Left kidney (tissue), 2 donors: ENCODE measurements around the gene STT3A. TPM values are rescaled to one million over a fixed set of nuclear protein-coding genes. Genes with fewer than 3 reads are reported as not detected.

Source experiments
- DNase-seq: peaks from one replicate; pipeline ENCODE4 v3.0.0-alpha.2; 2013
- polyA plus RNA-seq: library from polyadenylated mRNA; unstranded; fragments of 120-200 nt; gene quantifications from one replicate; pipeline ENCODE4 v1.2.1, GENCODE V29; 2013; ENCODE audit not compliant: insufficient read length

The STT3A gene
- polyA plus RNA-seq, 1 donor = 224 TPM

DNA sequence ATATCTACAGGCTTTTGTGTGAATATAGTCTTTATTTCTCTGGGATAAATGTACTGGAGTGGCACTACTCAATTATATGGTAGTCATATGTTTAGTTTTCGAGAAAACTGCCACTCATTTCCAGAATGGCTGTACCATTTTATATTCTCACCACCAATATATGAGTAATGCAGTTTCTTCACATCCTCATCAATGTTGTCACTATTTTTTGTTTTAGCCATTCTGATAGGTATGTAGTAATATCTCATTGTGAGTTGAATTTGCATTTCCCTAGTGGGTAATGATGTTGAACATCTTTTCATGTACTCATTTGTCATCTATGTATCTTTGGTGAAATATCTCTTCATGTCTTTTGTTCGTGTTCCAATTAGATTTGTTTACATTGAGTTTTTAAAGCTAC, 70.0 kb downstream of the STT3A start:
- DNase-seq = no peak

DNA sequence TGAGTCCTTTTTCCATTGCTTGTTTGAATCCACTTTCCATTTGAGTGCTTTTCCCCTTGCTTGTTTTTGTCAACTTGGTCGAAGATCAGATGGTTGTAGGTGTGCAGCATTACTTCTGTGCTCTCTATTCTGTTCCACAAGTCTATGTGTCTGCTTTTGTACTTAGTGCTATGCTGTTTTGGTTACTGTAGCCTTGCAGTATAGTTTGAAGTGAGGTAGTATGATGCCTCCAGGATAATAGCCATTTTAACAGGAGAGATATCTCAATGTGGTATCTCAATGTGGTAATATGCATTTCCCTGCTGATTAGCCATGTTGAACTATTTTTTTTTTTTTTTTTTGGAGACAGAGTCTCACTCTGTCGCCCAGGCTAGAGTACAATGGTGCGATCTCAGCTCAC, 71.3 kb downstream of the STT3A start:
- no peak for DNase-seq

DNA sequence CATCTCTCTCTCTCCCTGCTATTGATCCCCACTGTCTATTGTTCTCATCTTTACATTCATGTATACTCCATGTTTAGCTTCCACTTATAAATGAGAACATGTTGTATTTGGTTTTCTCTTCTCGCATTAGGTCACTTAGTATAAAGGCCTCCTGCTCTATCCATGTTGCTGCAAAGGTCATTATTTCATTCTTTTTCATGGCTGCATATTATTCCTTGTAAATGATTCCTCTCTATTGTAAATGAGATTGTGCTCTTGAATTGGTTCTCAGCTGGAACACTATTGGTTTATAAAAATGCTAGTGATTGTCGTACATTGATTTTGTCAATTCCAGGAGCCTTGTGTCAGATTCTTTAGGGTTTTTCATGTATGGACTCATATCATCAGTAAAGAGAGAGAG, 74.5 kb downstream of the STT3A start:
- no peak for DNase-seq

DNA sequence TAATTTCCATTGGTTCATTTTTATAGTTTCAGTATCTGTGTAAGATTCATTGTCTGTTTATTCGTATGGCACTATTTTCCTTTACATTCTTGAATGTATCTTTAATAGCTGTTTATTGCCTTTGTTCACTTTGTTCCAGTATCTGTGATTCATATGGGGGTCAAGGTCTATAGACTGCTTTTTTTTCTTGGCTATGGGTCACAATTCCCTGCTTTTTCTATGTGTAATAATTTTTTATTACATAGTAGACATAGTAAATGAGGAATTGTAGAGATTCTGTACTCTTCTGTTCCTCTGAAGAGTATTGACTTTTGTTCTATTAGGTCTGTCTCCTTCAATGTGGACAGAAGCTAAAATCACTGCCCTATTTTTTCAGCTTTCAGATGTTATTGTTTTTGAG, 77.5 kb downstream of the STT3A start:
- no peak for DNase-seq

DNA sequence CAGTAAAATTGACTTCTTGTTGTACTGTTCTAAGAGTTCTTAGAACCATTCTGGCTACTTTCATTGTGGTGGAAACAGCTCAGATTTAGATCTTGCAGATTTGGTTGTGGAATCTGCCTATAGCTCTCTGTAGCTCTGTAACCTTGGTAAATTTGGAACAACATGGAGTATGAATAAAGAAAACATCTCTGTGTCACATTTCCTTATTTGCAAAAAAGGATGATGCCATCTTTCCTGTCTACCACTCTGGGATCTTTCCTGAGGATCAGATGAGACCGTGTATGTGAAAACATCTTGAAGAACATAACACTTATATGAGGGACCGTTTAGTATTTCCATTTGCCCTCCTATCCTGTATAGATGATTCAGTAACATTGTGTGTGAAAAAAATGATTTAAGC, 78.9 kb downstream of the STT3A start:
- DNase-seq = no peak

Other genes starting within 250 kb of the STT3A start
- 8.9 TPM for gene FEZ1, start 96.6 kb upstream of the STT3A start, polyA plus RNA-seq
- gene EI24, start 23.4 kb upstream of the STT3A start, polyA plus RNA-seq = 125 TPM
- 37.9 TPM for gene CHEK1, start 32.3 kb downstream of the STT3A start, polyA plus RNA-seq
- 1.4 TPM for gene ACRV1, start 88.0 kb downstream of the STT3A start, polyA plus RNA-seq
- 0.12 TPM for gene PATE1, start 153.4 kb downstream of the STT3A start, polyA plus RNA-seq
- gene PATE2, start 186.0 kb downstream of the STT3A start, polyA plus RNA-seq = 0.25 TPM
- gene PATE3, start 195.3 kb downstream of the STT3A start, polyA plus RNA-seq = 0.10 TPM
- 0.20 TPM for gene PATE4, start 240.5 kb downstream of the STT3A start, polyA plus RNA-seq